ENCODE data around the gene KCNQ4.

KCNQ4 gene

GRCh38 chr1:40808444-40808843, 24.9 kb downstream of the KCNQ4 start:
- Histone ChIP-seq H3K27ac (ENCODE audit: low read depth, low read length) (no peak overlapping the region), H3K4me1 (ENCODE audit: control insufficient read depth, insufficient read depth, low read length) (peaks cover 13% of the 10 kb centered on the region; the same call in 1 of the 2 replicates), H3K36me3 (ENCODE audit: control insufficient read depth, insufficient read depth, low read length) (no peaks in the 10 kb centered on the region), H3K9me3 (ENCODE audit: control insufficient read depth, insufficient read depth, low read length) (no peaks in the 10 kb centered on the region), H3K4me3 (ENCODE audit: low read depth, low read length) (no peak overlapping the region), H3K9ac (ENCODE audit: low read depth, low read length) (no peak overlapping the region), H3K27me3 (ENCODE audit: control insufficient read depth, insufficient read depth, low read length) (no peaks in the 10 kb centered on the region)

GRCh38 chr1:40808909-40809308, 25.3 kb downstream of the KCNQ4 start:
- no peaks in the 10 kb centered on the region for H3K36me3 ChIP-seq (ENCODE audit: control insufficient read depth, insufficient read depth, low read length)
- H3K27ac ChIP-seq (ENCODE audit: low read depth, low read length), result no peak overlapping the region
- H3K4me3 ChIP-seq (ENCODE audit: low read depth, low read length), result no peak overlapping the region
- H3K9ac ChIP-seq (ENCODE audit: low read depth, low read length), result no peak overlapping the region
- H3K9me3 ChIP-seq (ENCODE audit: control insufficient read depth, insufficient read depth, low read length), result no peaks in the 10 kb centered on the region
- H3K4me1 ChIP-seq (ENCODE audit: control insufficient read depth, insufficient read depth, low read length), result peaks cover 9% of the 10 kb centered on the region; the same call in 1 of the 2 replicates
- H3K27me3 ChIP-seq (ENCODE audit: control insufficient read depth, insufficient read depth, low read length), result no peaks in the 10 kb centered on the region

- Histone ChIP-seq H3K4me3 (ENCODE audit: low read depth, low read length) (no peak overlapping the region), H3K27ac (ENCODE audit: low read depth, low read length) (no peak overlapping the region), H3K4me1 (ENCODE audit: control insufficient read depth, insufficient read depth, low read length) (no peaks in the 10 kb centered on the region), H3K9ac (ENCODE audit: low read depth, low read length) (no peak overlapping the region), H3K9me3 (ENCODE audit: control insufficient read depth, insufficient read depth, low read length) (no peaks in the 10 kb centered on the region), H3K36me3 (ENCODE audit: control insufficient read depth, insufficient read depth, low read length) (no peaks in the 10 kb centered on the region), H3K27me3 (ENCODE audit: control insufficient read depth, insufficient read depth, low read length) (no peaks in the 10 kb centered on the region)
Observed at GRCh38 chr1:40810927-40811326, 27.3 kb downstream of the KCNQ4 start.

GRCh38 chr1:40815420-40815819, 31.8 kb downstream of the KCNQ4 start:
- Histone ChIP-seq H3K9ac (ENCODE audit: low read depth, low read length) (no peak overlapping the region), H3K9me3 (ENCODE audit: control insufficient read depth, insufficient read depth, low read length) (no peaks in the 10 kb centered on the region), H3K27me3 (ENCODE audit: control insufficient read depth, insufficient read depth, low read length) (peaks cover 21% of the 10 kb centered on the region), H3K4me1 (ENCODE audit: control insufficient read depth, insufficient read depth, low read length) (peaks cover 7% of the 10 kb centered on the region; the same call in 1 of the 2 replicates), H3K4me3 (ENCODE audit: low read depth, low read length) (no peak overlapping the region), H3K36me3 (ENCODE audit: control insufficient read depth, insufficient read depth, low read length) (no peaks in the 10 kb centered on the region), H3K27ac (ENCODE audit: low read depth, low read length) (no peak overlapping the region)

GRCh38 chr1:40817791-40818263, 34.2 kb downstream of the KCNQ4 start:
- no peak overlapping the region for H3K9ac ChIP-seq (ENCODE audit: low read depth, low read length)
- peak overlapping the region; percentile 70 for H3K4me3 ChIP-seq (ENCODE audit: low read depth, low read length)
- H3K36me3 ChIP-seq (ENCODE audit: control insufficient read depth, insufficient read depth, low read length), result no peaks in the 10 kb centered on the region
- H3K4me1 ChIP-seq (ENCODE audit: control insufficient read depth, insufficient read depth, low read length), result peaks cover 7% of the 10 kb centered on the region; the same call in 1 of the 2 replicates
- H3K9me3 ChIP-seq (ENCODE audit: control insufficient read depth, insufficient read depth, low read length), result no peaks in the 10 kb centered on the region
- peaks cover 21% of the 10 kb centered on the region for H3K27me3 ChIP-seq (ENCODE audit: control insufficient read depth, insufficient read depth, low read length)
- H3K27ac ChIP-seq (ENCODE audit: low read depth, low read length), result no peak overlapping the region

- Histone ChIP-seq H3K9me3 (ENCODE audit: control insufficient read depth, insufficient read depth, low read length) (no peaks in the 10 kb centered on the region), H3K27ac (ENCODE audit: low read depth, low read length) (no peak overlapping the region), H3K36me3 (ENCODE audit: control insufficient read depth, insufficient read depth, low read length) (no peaks in the 10 kb centered on the region), H3K9ac (ENCODE audit: low read depth, low read length) (no peak overlapping the region), H3K27me3 (ENCODE audit: control insufficient read depth, insufficient read depth, low read length) (peaks cover 21% of the 10 kb centered on the region), H3K4me3 (ENCODE audit: low read depth, low read length) (peak overlapping the region; percentile 70), H3K4me1 (ENCODE audit: control insufficient read depth, insufficient read depth, low read length) (peaks cover 7% of the 10 kb centered on the region; the same call in 1 of the 2 replicates)
Observed at GRCh38 chr1:40818264-40818961, 34.8 kb downstream of the KCNQ4 start.

DNA sequence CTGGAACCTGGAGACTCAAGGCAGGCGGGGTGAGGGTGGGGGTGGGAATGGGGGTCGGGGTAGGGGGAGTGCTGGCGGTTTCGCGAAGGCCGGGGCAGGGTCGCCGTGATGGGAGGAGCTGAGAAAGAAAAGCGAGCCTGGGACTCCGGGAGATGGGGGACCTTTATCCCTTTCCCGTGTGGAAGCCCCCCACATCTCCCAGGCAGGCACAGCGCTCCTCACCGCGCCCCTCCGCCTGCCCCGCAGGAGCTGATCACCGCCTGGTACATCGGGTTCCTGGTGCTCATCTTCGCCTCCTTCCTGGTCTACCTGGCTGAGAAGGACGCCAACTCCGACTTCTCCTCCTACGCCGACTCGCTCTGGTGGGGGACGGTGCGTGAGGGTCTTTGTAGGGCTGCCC, 35.5 kb downstream of the KCNQ4 start:
- Histone ChIP-seq H3K4me3 (ENCODE audit: low read depth, low read length) (peak overlapping the region; percentile 70; the same call in 1 of the 2 replicates), H3K36me3 (ENCODE audit: control insufficient read depth, insufficient read depth, low read length) (no peaks in the 10 kb centered on the region), H3K9ac (ENCODE audit: low read depth, low read length) (no peak overlapping the region), H3K9me3 (ENCODE audit: control insufficient read depth, insufficient read depth, low read length) (no peaks in the 10 kb centered on the region), H3K4me1 (ENCODE audit: control insufficient read depth, insufficient read depth, low read length) (peaks cover 7% of the 10 kb centered on the region; the same call in 1 of the 2 replicates), H3K27ac (ENCODE audit: low read depth, low read length) (no peak overlapping the region), H3K27me3 (ENCODE audit: control insufficient read depth, insufficient read depth, low read length) (peaks cover 21% of the 10 kb centered on the region)

- no peak overlapping the region for H3K27ac ChIP-seq (ENCODE audit: low read depth, low read length)
- peaks cover 17% of the 10 kb centered on the region for H3K4me1 ChIP-seq (ENCODE audit: control insufficient read depth, insufficient read depth, low read length)
- H3K27me3 ChIP-seq (ENCODE audit: control insufficient read depth, insufficient read depth, low read length), result peaks cover 21% of the 10 kb centered on the region
- no peaks in the 10 kb centered on the region for H3K36me3 ChIP-seq (ENCODE audit: control insufficient read depth, insufficient read depth, low read length)
- no peak overlapping the region for H3K4me3 ChIP-seq (ENCODE audit: low read depth, low read length)
- no peak overlapping the region for H3K9ac ChIP-seq (ENCODE audit: low read depth, low read length)
- no peaks in the 10 kb centered on the region for H3K9me3 ChIP-seq (ENCODE audit: control insufficient read depth, insufficient read depth, low read length)
Observed at GRCh38 chr1:40820251-40820797, 36.7 kb downstream of the KCNQ4 start.

GRCh38 chr1:40820911-40821693, 37.5 kb downstream of the KCNQ4 start:
- Histone ChIP-seq H3K9ac (ENCODE audit: low read depth, low read length) (no peak overlapping the region), H3K27ac (ENCODE audit: low read depth, low read length) (no peak overlapping the region), H3K27me3 (ENCODE audit: control insufficient read depth, insufficient read depth, low read length) (peaks cover 21% of the 10 kb centered on the region), H3K36me3 (ENCODE audit: control insufficient read depth, insufficient read depth, low read length) (no peaks in the 10 kb centered on the region), H3K9me3 (ENCODE audit: control insufficient read depth, insufficient read depth, low read length) (no peaks in the 10 kb centered on the region), H3K4me1 (ENCODE audit: control insufficient read depth, insufficient read depth, low read length) (peaks cover 21% of the 10 kb centered on the region), H3K4me3 (ENCODE audit: low read depth, low read length) (no peak overlapping the region)

DNA sequence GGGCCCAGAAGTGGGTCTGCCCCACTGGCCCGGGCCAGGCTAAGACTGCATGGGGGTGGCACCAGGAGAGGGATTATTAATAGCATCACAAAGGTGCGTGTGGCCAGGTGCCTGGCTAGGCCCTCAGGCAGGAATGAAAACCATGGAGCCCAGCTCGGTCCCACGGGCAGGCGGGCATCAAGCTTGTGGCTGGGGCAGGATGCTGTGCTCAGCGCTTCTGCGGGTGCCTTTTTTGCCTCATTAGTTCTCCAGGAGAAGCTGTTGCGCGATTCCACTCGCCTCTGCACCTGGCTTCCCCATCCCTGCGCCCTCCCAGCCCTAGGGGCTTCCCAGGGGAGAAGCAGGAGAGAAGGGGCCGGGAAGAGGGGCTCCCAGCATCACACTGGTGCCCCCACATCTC, 39.3 kb downstream of the KCNQ4 start:
- H3K9ac ChIP-seq (ENCODE audit: low read depth, low read length), result no peak overlapping the region

DNA sequence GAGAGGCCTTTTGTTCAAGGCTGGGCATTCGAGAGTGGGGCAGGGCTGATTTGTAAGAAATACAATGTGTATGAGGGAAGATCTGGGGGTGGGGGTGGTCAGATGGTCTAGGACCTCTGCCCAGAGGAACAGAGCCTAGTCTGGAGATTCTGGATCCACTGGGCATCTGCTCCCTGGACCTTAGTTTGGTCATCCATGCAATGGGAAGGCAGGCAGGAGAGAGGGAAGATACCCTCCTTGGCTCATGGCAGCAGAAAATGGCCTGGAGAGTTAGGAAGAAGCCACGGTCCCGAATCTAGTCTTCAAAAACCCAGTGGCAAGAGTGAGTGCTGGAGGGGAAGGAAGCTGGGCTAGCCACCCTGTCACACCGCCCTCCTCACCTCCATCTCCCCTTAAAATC, 39.8 kb downstream of the KCNQ4 start:
- Histone ChIP-seq H3K27me3 (ENCODE audit: control insufficient read depth, insufficient read depth, low read length) (peaks cover under 1% of the 10 kb centered on the region), H3K36me3 (ENCODE audit: control insufficient read depth, insufficient read depth, low read length) (no peaks in the 10 kb centered on the region), H3K4me1 (ENCODE audit: control insufficient read depth, insufficient read depth, low read length) (peaks cover 16% of the 10 kb centered on the region), H3K27ac (ENCODE audit: low read depth, low read length) (no peak overlapping the region), H3K9me3 (ENCODE audit: control insufficient read depth, insufficient read depth, low read length) (no peaks in the 10 kb centered on the region), H3K4me3 (ENCODE audit: low read depth, low read length) (no peak overlapping the region), H3K9ac (ENCODE audit: low read depth, low read length) (no peak overlapping the region)

More for the DNA sequence above, 39.3 kb downstream of the KCNQ4 start:
- H3K36me3 ChIP-seq (ENCODE audit: control insufficient read depth, insufficient read depth, low read length), result no peaks in the 10 kb centered on the region
- H3K27ac ChIP-seq (ENCODE audit: low read depth, low read length), result no peak overlapping the region
- H3K27me3 ChIP-seq (ENCODE audit: control insufficient read depth, insufficient read depth, low read length), result peaks cover 5% of the 10 kb centered on the region
- H3K4me3 ChIP-seq (ENCODE audit: low read depth, low read length), result no peak overlapping the region
- H3K9me3 ChIP-seq (ENCODE audit: control insufficient read depth, insufficient read depth, low read length), result no peaks in the 10 kb centered on the region
- H3K4me1 ChIP-seq (ENCODE audit: control insufficient read depth, insufficient read depth, low read length), result peaks cover 17% of the 10 kb centered on the region
